ENCODE results near the gene ADPRHL1. TPM values are rescaled to one million over a fixed set of nuclear protein-coding genes. Genes with fewer than 3 reads are reported as not detected.

ADPRHL1 gene
- total RNA-seq, 1 experiment from 2014 or later = 4.9 TPM

- TF ChIP-seq, protein P1, sequence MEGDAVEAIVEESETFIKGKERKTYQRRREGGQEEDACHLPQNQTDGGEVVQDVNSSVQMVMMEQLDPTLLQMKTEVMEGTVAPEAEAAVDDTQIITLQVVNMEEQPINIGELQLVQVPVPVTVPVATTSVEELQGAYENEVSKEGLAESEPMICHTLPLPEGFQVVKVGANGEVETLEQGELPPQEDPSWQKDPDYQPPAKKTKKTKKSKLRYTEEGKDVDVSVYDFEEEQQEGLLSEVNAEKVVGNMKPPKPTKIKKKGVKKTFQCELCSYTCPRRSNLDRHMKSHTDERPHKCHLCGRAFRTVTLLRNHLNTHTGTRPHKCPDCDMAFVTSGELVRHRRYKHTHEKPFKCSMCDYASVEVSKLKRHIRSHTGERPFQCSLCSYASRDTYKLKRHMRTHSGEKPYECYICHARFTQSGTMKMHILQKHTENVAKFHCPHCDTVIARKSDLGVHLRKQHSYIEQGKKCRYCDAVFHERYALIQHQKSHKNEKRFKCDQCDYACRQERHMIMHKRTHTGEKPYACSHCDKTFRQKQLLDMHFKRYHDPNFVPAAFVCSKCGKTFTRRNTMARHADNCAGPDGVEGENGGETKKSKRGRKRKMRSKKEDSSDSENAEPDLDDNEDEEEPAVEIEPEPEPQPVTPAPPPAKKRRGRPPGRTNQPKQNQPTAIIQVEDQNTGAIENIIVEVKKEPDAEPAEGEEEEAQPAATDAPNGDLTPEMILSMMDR (IDR thresholded peaks at IDR 0.05; ENCODE audit: insufficient read depth in 1 of 2, low read depth in 1 of 2, low read length in 1 of 2, severe bottlenecking in 1 of 2, unreplicated experiment in 1 of 2) = no peak
- Histone ChIP-seq H3K9me3 (no peaks in the 10 kb centered on the region), H3K4me3 (ENCODE audit: low read depth, low read length) (no peak overlapping the region), H3K4me1 (0 out of 2 replicates have a peak, but pooled peaks cover 3% of the 10 kb centered on the region), H3K27me3 (replicated peaks; ENCODE audit: control insufficient read depth, insufficient read depth, low read length) (no peaks in the 10 kb centered on the region), H3K36me3 (ENCODE audit: control insufficient read depth, insufficient read depth, low read length) (peaks cover 1% of the 10 kb centered on the region)
- intact Hi-C loops (cut with micrococcal nuclease; ENCODE audit: unreplicated experiment) = no loop called here
- no peak overlapping the region for H3K27ac Mint-ChIP-seq (ENCODE audit: unreplicated experiment)
- H3K9me3 Mint-ChIP-seq (ENCODE audit: unreplicated experiment) = no peaks in the 10 kb centered on the region
- H3K4me1 Mint-ChIP-seq (ENCODE audit: low read depth, unreplicated experiment) = no peaks in the 10 kb centered on the region
- ChIA-PET POLR2A (no interaction called here), CTCF (interaction anchor here (1.6 to 2.3 kb wide), 2 partner anchors 32 to 105 kb away, joined by 10 to 15 read pairs; no protein-coding TSS in a partner anchor)
- no peaks in the 10 kb centered on the region for H3K27me3 Mint-ChIP-seq (ENCODE audit: insufficient read depth, unreplicated experiment)
- DNase-seq = no peak
- BruUV-seq (replicated peaks) = TSS peak; percentile 25
- no peak overlapping the region for H3K4me3 Mint-ChIP-seq (ENCODE audit: unreplicated experiment)
- peaks cover 78% of the 10 kb centered on the region for H3K36me3 Mint-ChIP-seq (ENCODE audit: insufficient read depth, unreplicated experiment)
These were observed 4.2 kb upstream of the ADPRHL1 start for GRCh38 chr13:113457510-113457909.

DNA sequence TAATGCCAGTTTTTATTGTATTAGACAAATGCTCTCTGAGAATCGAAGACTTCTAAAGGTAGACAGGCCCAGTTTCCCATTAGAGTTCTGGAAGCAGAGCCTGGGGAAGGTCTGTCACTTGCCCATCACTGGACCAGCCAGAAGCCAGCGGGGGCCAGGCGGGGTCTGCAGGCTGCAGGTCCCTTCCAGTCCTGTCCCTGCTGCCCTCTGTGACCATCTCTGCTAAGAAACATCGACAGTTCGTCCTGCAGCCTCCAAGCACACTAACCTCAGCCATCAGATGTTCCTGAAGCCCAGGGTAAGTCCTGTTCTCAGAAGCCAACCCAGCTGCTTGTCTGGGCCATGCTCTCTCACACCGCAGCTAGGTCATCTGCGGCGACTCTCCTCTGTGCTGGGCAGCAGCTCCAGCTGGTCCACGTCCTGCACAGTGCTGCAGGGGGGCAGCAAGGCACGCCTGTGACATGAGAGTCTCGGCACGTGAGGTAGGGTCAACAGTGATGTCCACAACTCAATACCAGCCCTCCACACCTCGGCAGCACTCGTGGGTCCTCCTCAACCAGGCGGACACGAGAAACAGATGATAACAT is 2.9 kb upstream of the ADPRHL1 start:
- no peak overlapping the region for H3K4me3 Mint-ChIP-seq (ENCODE audit: unreplicated experiment)
- H3K27me3 Mint-ChIP-seq (ENCODE audit: insufficient read depth, unreplicated experiment) = no peaks in the 10 kb centered on the region

DNA sequence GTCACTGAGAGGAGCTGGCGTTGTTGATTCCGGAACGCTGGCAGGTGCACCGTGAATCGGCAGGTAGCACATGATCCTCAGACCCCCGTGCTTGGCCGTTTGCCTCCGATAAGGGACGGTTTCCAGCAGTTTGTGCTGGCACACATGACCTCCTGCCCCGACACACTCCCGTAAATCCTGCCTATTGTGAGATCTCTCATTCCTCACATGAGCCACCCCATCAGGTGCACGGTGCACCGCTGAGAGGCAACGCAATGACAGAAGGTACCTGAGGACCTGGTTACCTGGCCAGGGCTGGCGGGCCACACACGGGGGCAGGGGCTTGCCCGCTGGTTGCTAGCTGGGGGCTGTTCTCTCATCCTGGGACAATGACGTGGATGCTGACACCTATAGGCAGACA is 2.1 kb upstream of the ADPRHL1 start:
- Mint-ChIP-seq H3K9me3 (ENCODE audit: unreplicated experiment) (no peaks in the 10 kb centered on the region), H3K27ac (ENCODE audit: unreplicated experiment) (no peak overlapping the region), H3K36me3 (ENCODE audit: insufficient read depth, unreplicated experiment) (peaks cover 66% of the 10 kb centered on the region), H3K4me1 (ENCODE audit: low read depth, unreplicated experiment) (peaks cover 2% of the 10 kb centered on the region), H3K27me3 (ENCODE audit: insufficient read depth, unreplicated experiment) (no peaks in the 10 kb centered on the region), H3K4me3 (ENCODE audit: unreplicated experiment) (no peak overlapping the region)
- no TSS peak for BruUV-seq (replicated peaks)
- H3K36me3 ChIP-seq (ENCODE audit: control insufficient read depth, insufficient read depth, low read length) = peaks cover 1% of the 10 kb centered on the region
- CTCF ChIA-PET = interaction anchor here (1.0 kb wide), 1 partner anchor 34 kb away, joined by 3 read pairs; no protein-coding TSS in a partner anchor
- intact Hi-C loops (cut with micrococcal nuclease; ENCODE audit: unreplicated experiment) = no loop called here
- DNase-seq = no peak
- POLR2A ChIA-PET = interaction anchor here (0.5 kb wide), 1 partner anchor 35 kb away, joined by 4 read pairs; the partner anchor contains the start of gene DCUN1D2
- no peaks in the 10 kb centered on the region for H3K9me3 ChIP-seq
- TF ChIP-seq, protein P1 (IDR thresholded peaks at IDR 0.05; ENCODE audit: insufficient read depth in 1 of 2, low read depth in 1 of 2, low read length in 1 of 2, severe bottlenecking in 1 of 2, unreplicated experiment in 1 of 2) = no peak
- no peak overlapping the region for H3K4me3 ChIP-seq (ENCODE audit: low read depth, low read length)
- no peaks in the 10 kb centered on the region for H3K27me3 ChIP-seq (replicated peaks; ENCODE audit: control insufficient read depth, insufficient read depth, low read length)
- H3K4me1 ChIP-seq = peaks cover 3% of the 10 kb centered on the region; the same call in 1 of the 2 replicates

More for the DNA sequence above, 2.9 kb upstream of the ADPRHL1 start:
- ChIA-PET CTCF (no interaction called here), POLR2A (no interaction called here)
- no peak overlapping the region for H3K4me3 ChIP-seq (ENCODE audit: low read depth, low read length)
- 0 out of 2 replicates have a peak, but pooled peaks cover 1% of the 10 kb centered on the region for H3K4me1 ChIP-seq
- TF ChIP-seq, protein P1 (IDR thresholded peaks at IDR 0.05; ENCODE audit: insufficient read depth in 1 of 2, low read depth in 1 of 2, low read length in 1 of 2, severe bottlenecking in 1 of 2, unreplicated experiment in 1 of 2) = no peak
- peaks cover 1% of the 10 kb centered on the region for H3K36me3 ChIP-seq (ENCODE audit: control insufficient read depth, insufficient read depth, low read length)
- no peak overlapping the region for H3K27ac Mint-ChIP-seq (ENCODE audit: unreplicated experiment)
- peaks cover 74% of the 10 kb centered on the region for H3K36me3 Mint-ChIP-seq (ENCODE audit: insufficient read depth, unreplicated experiment)
- no peaks in the 10 kb centered on the region for H3K9me3 Mint-ChIP-seq (ENCODE audit: unreplicated experiment)
- H3K27me3 ChIP-seq (replicated peaks; ENCODE audit: control insufficient read depth, insufficient read depth, low read length) = no peaks in the 10 kb centered on the region
- intact Hi-C loops (cut with micrococcal nuclease; ENCODE audit: unreplicated experiment) = no loop called here
- H3K4me1 Mint-ChIP-seq (ENCODE audit: low read depth, unreplicated experiment) = no peaks in the 10 kb centered on the region
- BruUV-seq (replicated peaks) = no TSS peak
- no peak for DNase-seq
- H3K9me3 ChIP-seq = no peaks in the 10 kb centered on the region
